GM12872 (cell line): Measurements from ENCODE around the gene LHFPL2.

ENCODE experiments used
- CTCF ChIP-seq: IDR thresholded peaks from 3 replicates; pipeline ENCODE4 v1.5.1; 2011; ENCODE audit warnings: low read depth, mild to moderate bottlenecking, low read length, moderate library complexity; ENCODE audit not compliant: insufficient read depth

Gene LHFPL2

GRCh38 chr5:78467752-78468357 is 180.7 kb downstream of the LHFPL2 start:
- TF ChIP-seq CTCF, result peak; percentile 66

GRCh38 chr5:78467140-78467539 is 181.4 kb downstream of the LHFPL2 start:
- TF ChIP-seq CTCF, result no peak

- TF ChIP-seq CTCF, result no peak
Observed at GRCh38 chr5:78458843-78459242, 189.7 kb downstream of the LHFPL2 start.

GRCh38 chr5:78449103-78449502 is 199.5 kb downstream of the LHFPL2 start:
- no peak for TF ChIP-seq CTCF

- TF ChIP-seq CTCF, result no peak
Observed at GRCh38 chr5:78447775-78448424, 200.7 kb downstream of the LHFPL2 start.
